ENCODE measurements around the gene STRIP2.

DNA sequence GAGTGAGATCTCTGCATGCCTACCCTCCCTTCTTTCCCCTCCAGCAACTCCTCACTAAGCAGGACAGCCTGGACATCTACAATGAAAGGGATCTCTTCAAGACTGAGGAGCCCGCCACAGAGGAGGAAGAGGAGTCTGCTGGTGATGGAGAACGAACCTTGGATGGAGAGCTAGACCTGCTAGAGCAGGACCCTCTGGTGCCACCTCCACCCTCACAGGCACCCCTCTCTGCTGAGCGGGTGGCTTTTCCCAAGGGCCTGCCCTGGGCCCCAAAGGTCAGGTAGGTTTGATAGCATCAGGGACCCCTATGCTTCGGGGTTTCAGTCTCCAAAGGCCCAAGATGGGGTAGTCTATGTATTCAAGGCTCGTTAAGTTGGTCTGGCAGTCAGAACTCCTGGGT is 23.9 kb downstream of the STRIP2 start:
- TF ChIP-seq CTCF (IDR thresholded peaks at IDR 0.05; ENCODE audit: poor library complexity) (no peak), EZH2phosphoT487 (IDR thresholded peaks at IDR 0.05; ENCODE audit: low read depth, severe bottlenecking, unreplicated experiment) (no peak)
